Esophagus squamous epithelium (tissue), 5 donors: Measurements from ENCODE around the gene VILL. TPM values are rescaled to one million over a fixed set of nuclear protein-coding genes. Genes with fewer than 3 reads are reported as not detected.

Source experiments
- DNase-seq: peaks from one replicate; lab custom pipeline; 2025; lab: John Stamatoyannopoulos, UW
- H3K27ac ChIP-seq, 4 donors: fragments of 200-600 bp; sonication (generic); one replicate each; pipeline ENCODE4 v1.5.1; 2016 to 2019; ENCODE audit warnings: mild to moderate bottlenecking in 1 of 4
- H3K27me3 ChIP-seq, 4 donors: fragments of 200-600 bp; sonication (generic); 1 replicate in 3 of 4; 2 replicates in 1 of 4; pipeline versions ENCODE4 v1.5.1 to v1.6.0; 2017 to 2021; ENCODE audit warnings: antibody characterized with exemption in 1 of 4
- H3K36me3 ChIP-seq, 3 donors: fragments of 200-600 bp; sonication (generic); one replicate each; pipeline ENCODE4 v1.5.1; 2016 to 2019
- H3K4me1 ChIP-seq, 3 donors: fragments of 200-600 bp; sonication (generic); one replicate each; pipeline ENCODE4 v1.5.1; 2017 to 2019
- H3K4me3 ChIP-seq, 4 donors: fragments of 200-600 bp; sonication (generic); 1 replicate in 3 of 4; 2 replicates in 1 of 4; pipeline ENCODE4 v1.5.1; 2016 to 2019; ENCODE audit warnings: mild to moderate bottlenecking in 2 of 4, moderate library complexity in 1 of 4
- H3K9me3 ChIP-seq, 3 donors: fragments of 200-600 bp; sonication (generic); one replicate each; pipeline ENCODE4 v1.5.1; 2016 to 2019
- POLR2A ChIP-seq, 4 donors: fragments of 450-650 bp; IDR thresholded peaks; one replicate each; pipeline ENCODE4 v1.6.1; 2017; ENCODE audit warnings: antibody characterized with exemption in 4 of 4, mild to moderate bottlenecking in 4 of 4, moderate library complexity in 3 of 4
- WGBS, 2 donors: methylation state at CpG; one replicate each; pipeline ENCODE4 v1.1.5; 2018; 5-methylcytosine and 5-hydroxymethylcytosine counted together
- intact Hi-C: fragments of 100-400 bp; cut with DNase I; formaldehyde crosslinking; loops from one replicate; pipeline ENCODE4 v1.15.0; 2022
- total RNA-seq, 4 donors: library from RNA; depleted of rRNA; stranded (reverse); fragments of >200 nt; gene quantifications; one replicate each; pipeline ENCODE4 v1.1.0, GENCODE V29; 2016
- TF ChIP-seq, protein P1 (sequence below), 6 experiments: fragments of 450-650 bp in 4 of 6; fragments of 200-600 bp in 2 of 6; sonication (generic) in 2 of 6; IDR thresholded peaks; one replicate each; pipeline ENCODE4 v1.5.1; 2016 to 2019; ENCODE audit warnings: antibody characterized with exemption in 6 of 6, mild to moderate bottlenecking in 4 of 6, moderate library complexity in 4 of 6
- donor health status: DM: yes; HTN: yes; CAD: no.

Gene VILL
- total RNA-seq, 4 donors from 2014 or later, result 5.5 to 13.0 (median 6.1) TPM

DNA sequence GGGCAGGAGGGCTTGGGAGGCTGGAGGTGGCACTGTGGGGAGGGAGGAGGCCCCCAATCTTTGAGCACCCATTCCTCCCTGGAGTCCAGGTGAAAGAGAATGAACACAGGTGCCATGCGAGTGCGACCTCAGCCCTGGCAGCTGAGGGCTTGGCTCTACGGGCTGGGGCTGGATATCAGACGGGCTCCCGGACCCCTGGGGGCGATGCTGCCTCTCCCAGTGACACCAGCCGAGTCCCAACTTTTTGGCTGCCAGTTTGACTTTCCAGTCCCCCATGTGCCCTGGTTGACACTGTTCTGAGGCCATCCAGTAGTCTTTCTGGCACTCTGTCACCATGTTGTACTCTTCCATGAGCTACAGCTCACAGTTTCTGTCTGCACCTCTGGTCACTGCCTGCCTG, 1.2 kb downstream of the VILL start:
- H3K36me3 ChIP-seq, result peaks cover 0 to 11% (median 0%) of the 10 kb centered on the region in 3 donors

DNA sequence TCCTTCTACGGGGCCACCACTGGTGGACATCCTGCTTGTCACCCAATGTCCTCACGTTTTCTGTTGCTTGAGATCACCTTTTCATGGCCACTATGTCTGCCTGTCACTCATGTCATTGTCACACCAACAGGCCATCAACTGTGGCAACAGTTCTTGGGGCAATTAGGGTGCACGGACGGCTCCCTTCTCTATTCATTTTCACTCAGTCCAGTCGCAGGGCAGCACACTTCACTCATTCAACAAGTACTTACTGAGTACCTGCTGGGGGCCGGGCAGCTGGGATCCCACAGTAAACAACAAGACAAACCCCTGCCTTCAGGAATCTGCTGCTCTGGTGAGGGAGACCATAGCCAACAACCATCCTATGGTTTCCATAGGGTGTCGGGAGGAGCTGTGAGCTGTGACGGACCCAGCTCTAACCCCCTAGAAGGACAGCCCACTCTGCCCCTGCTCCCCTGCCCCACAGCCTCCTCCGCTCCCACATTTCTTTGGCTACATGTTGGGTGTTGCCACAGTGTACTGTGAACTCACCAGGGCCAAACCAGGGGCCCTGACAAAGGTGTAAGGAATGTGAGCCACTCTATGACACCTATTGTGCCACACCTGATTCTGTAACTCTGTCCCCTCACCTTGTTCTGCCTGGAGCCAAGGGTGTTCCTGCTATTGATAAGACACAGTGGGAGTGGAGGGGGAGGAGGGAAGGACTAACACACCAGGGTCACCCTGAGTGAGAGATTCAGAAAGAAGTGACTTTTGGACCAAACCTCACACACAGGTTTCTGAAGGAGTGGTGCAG, 1.9 kb downstream of the VILL start:
- no peak for TF ChIP-seq POLR2A (IDR thresholded peaks at IDR 0.05)
- TF ChIP-seq, protein P1, sequence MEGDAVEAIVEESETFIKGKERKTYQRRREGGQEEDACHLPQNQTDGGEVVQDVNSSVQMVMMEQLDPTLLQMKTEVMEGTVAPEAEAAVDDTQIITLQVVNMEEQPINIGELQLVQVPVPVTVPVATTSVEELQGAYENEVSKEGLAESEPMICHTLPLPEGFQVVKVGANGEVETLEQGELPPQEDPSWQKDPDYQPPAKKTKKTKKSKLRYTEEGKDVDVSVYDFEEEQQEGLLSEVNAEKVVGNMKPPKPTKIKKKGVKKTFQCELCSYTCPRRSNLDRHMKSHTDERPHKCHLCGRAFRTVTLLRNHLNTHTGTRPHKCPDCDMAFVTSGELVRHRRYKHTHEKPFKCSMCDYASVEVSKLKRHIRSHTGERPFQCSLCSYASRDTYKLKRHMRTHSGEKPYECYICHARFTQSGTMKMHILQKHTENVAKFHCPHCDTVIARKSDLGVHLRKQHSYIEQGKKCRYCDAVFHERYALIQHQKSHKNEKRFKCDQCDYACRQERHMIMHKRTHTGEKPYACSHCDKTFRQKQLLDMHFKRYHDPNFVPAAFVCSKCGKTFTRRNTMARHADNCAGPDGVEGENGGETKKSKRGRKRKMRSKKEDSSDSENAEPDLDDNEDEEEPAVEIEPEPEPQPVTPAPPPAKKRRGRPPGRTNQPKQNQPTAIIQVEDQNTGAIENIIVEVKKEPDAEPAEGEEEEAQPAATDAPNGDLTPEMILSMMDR (IDR thresholded peaks at IDR 0.05), result no peak
- Histone ChIP-seq H3K4me1 (peaks cover 11 to 71% (median 21%) of the 10 kb centered on the region in 3 donors), H3K9me3 (no peaks in the 10 kb centered on the region), H3K36me3 (peaks cover 0 to 12% (median 0%) of the 10 kb centered on the region in 3 donors), H3K27ac (peak overlapping the region; percentile 32 to 90 (median 86)), H3K4me3 (no peak overlapping the region), H3K27me3 (no peaks in the 10 kb centered on the region)
- DNase-seq, result no peak
- 86 to 88% methylated on average over 6 to 7 of the region's 9 CpGs for WGBS, 2 donors
- intact Hi-C loops, result no loop called here

More for the DNA sequence above, 1.2 kb downstream of the VILL start:
- Histone ChIP-seq H3K4me1 (peaks cover 11 to 71% (median 23%) of the 10 kb centered on the region in 3 donors), H3K27ac (peak overlapping the region in 1 of 4 donors; percentile 90), H3K4me3 (no peak overlapping the region), H3K9me3 (no peaks in the 10 kb centered on the region), H3K27me3 (no peaks in the 10 kb centered on the region)
- intact Hi-C loops, result no loop called here
- no peak for TF ChIP-seq POLR2A (IDR thresholded peaks at IDR 0.05)
- TF ChIP-seq, protein P1 (IDR thresholded peaks at IDR 0.05), result no peak
- 75 to 97% methylated on average over 2 to 6 of the region's 7 CpGs for WGBS, 2 donors
- DNase-seq, result no peak

DNA sequence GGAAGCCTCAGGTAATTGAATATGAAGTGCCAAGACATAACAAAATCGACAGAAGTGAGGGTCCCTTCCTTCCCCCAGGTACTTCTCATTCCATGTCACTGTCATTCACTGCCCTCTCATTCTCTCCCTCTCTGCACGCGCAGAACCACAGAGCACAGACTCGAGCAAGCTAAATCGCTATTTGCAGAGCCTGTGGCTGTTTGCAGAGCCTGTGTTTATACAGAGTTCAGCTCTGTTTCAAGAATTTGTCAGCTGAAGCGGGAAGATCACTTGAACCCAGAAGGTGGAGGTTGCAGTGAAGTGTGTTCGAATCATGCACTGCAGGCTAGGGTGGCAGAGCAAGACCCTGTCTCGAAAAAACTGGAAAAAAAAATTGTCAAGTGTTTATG, 2.5 kb downstream of the VILL start:
- H3K4me3 ChIP-seq, result no peak overlapping the region
- H3K4me1 ChIP-seq, result peaks cover 13 to 74% (median 26%) of the 10 kb centered on the region in 3 donors
- H3K9me3 ChIP-seq, result no peaks in the 10 kb centered on the region
- H3K36me3 ChIP-seq, result peaks cover 0 to 15% (median 0%) of the 10 kb centered on the region in 3 donors
- intact Hi-C loops, result no loop called here
- no peak for DNase-seq
- TF ChIP-seq, protein P1 (IDR thresholded peaks at IDR 0.05), result no peak
- TF ChIP-seq POLR2A (IDR thresholded peaks at IDR 0.05), result no peak
- WGBS, 2 donors, result 77% methylated on average over 8 of the region's 8 CpGs
- no peaks in the 10 kb centered on the region for H3K27me3 ChIP-seq
- peak overlapping the region; percentile 32 to 90 (median 86) for H3K27ac ChIP-seq

DNA sequence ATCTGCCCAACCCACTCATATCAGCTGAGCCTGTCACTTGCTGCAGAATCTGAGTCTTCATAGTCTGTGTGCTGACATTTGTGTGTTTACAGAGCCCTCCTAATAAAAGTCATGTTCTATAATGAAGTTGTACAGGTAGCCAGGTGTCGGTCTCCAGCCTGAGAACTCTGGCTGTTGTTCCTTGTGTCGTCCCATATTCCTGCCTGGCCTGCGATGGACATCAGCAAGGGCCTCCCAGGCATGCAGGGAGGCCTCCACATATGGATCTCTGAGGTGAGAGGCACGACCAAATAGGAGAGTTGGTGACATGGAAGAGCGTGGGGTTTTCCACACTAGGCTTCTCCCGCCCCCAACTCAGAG, 2.9 kb downstream of the VILL start:
- Histone ChIP-seq H3K27ac (peak overlapping the region; percentile 80 to 90 (median 86)), H3K4me3 (peak overlapping the region; percentile 50 to 80 (median 66)), H3K9me3 (no peaks in the 10 kb centered on the region), H3K36me3 (peaks cover 0 to 15% (median 0%) of the 10 kb centered on the region in 3 donors), H3K27me3 (no peaks in the 10 kb centered on the region), H3K4me1 (peaks cover 17 to 77% (median 30%) of the 10 kb centered on the region in 3 donors)
- intact Hi-C loops, result no loop called here
- 41 to 80% methylated on average over 1 to 5 of the region's 6 CpGs for WGBS, 2 donors
- no peak for DNase-seq
- no peak for TF ChIP-seq POLR2A (IDR thresholded peaks at IDR 0.05)
- TF ChIP-seq, protein P1 (IDR thresholded peaks at IDR 0.05), result no peak
